Upper lobe of left lung (tissue), 6 donors: ENCODE data around the gene PCNX2. TPM values are rescaled to one million over a fixed set of nuclear protein-coding genes. Genes with fewer than 3 reads are reported as not detected.

Experiments
- ATAC-seq, 2 donors: fragments of 200-7000 bp; cut with Tn5 transposase; one replicate each; pipeline ENCODE4 v1.9.1; 2022; ENCODE audit warnings: mild to moderate bottlenecking in 2 of 2, moderate library complexity in 2 of 2; ENCODE audit not compliant: low FRiP score in 2 of 2
- DNase-seq, 2 donors: peaks; one replicate each; pipeline ENCODE4 v3.0.0-alpha.2; 2019 to 2020
- H3K27ac ChIP-seq, 4 donors: fragments of 200-600 bp; sonication (generic); one replicate each; pipeline ENCODE4 v1.5.1; 2016 to 2019
- H3K27me3 ChIP-seq, 4 donors: fragments of 200-600 bp; sonication (generic); one replicate each; pipeline ENCODE4 v1.5.1; 2017 to 2019
- H3K36me3 ChIP-seq, 4 donors: fragments of 200-600 bp; sonication (generic); one replicate each; pipeline ENCODE4 v1.5.1; 2016 to 2019
- H3K4me1 ChIP-seq, 4 donors: fragments of 200-600 bp; sonication (generic); one replicate each; pipeline ENCODE4 v1.5.1; 2018 to 2019
- H3K4me3 ChIP-seq, 4 donors: fragments of 200-600 bp; sonication (generic); one replicate each; pipeline ENCODE4 v1.5.1; 2017 to 2019; ENCODE audit warnings: mild to moderate bottlenecking in 2 of 4, moderate library complexity in 1 of 4
- H3K9me3 ChIP-seq, 4 donors: fragments of 200-600 bp; sonication (generic); one replicate each; pipeline ENCODE4 v1.5.1; 2018 to 2019
- EP300 ChIP-seq, 4 donors: sonication (generic); formaldehyde crosslinking; IDR thresholded peaks; one replicate each; pipeline ENCODE4 v1.5.1; 2017; ENCODE audit warnings: antibody characterized with exemption in 4 of 4, control low read depth in 2 of 4
- POLR2A ChIP-seq, 4 donors: fragments of 450-650 bp; IDR thresholded peaks; one replicate each; pipeline ENCODE4 v1.5.1; 2016 to 2017; ENCODE audit warnings: antibody characterized with exemption in 4 of 4, mild to moderate bottlenecking in 2 of 4
- POLR2AphosphoS5 ChIP-seq, 2 donors: sonication (generic); formaldehyde crosslinking; IDR thresholded peaks; one replicate each; pipeline ENCODE4 v1.5.1; 2017; ENCODE audit warnings: antibody characterized with exemption in 2 of 2
- WGBS, 2 donors: methylation state at CpG; one replicate each; pipeline ENCODE4 v1.1.5; 2017 to 2018; 5-methylcytosine and 5-hydroxymethylcytosine counted together
- total RNA-seq, 6 donors: library from RNA; depleted of rRNA in 4 of 6; stranded (reverse); fragments of >200 nt in 4 of 6; gene quantifications; one replicate each; pipeline versions ENCODE4 v1.1.0 to v1.2.1, GENCODE V29; 2016 to 2021
- TF ChIP-seq, protein P1 (sequence below), 6 experiments: fragments of 450-650 bp in 4 of 6; fragments of 200-600 bp in 2 of 6; sonication (generic) in 2 of 6; IDR thresholded peaks; one replicate each; pipeline ENCODE4 v1.5.1; 2016 to 2019; ENCODE audit warnings: antibody characterized with exemption in 6 of 6
- donor health status: DM: no; HTN: no; CAD: no; lungs with moderate emphysema.
- donor health status: DM: no; HTN: yes; CAD: no; lungs with severe emphysema.

Gene PCNX2
- total RNA-seq, 6 donors from 2014 or later = 8.2 to 27.2 (median 14.5) TPM

DNA sequence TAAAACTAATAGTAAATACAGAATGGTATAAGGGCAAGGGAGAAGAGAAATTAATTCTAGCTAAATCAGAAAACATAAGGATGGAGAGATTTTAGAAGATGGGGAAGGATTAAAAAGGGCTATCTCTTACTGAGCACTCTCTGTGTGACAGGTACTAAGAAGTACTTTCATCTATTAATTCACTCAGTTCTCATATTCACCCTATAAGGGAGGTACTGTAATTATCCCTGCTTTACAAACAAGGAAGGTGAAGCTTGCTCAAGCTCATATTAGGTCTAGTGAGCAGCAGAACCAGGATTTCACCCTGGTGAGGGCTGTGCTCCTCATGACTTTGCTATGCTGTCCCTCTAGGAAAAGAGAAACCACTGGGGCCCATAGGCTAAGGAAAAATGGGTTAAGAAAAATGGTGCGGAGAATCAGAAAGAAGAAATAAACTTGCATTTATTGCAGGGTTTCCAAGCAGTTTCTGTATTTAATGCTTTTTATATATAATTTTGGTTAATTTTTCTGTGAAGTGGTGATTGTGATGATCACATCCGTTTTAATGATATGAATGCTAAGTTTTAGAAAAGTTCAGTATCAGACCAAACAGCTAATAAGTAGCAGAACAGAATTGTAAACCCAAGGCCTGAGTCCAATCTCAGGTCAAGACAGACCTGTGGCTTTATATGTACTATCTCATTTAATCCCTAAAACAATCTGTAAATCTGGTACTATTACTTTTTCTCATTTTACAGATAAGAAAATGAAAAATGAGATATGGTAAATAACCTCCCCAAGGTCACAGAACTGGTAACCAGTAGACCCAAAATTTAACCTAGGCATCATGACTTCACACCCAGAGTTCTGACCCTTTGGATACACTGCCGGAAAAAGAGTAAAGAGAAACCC lies 1.7 kb downstream of the PCNX2 start:
- peaks cover 9 to 11% (median 10%) of the 10 kb centered on the region in 4 donors for H3K4me1 ChIP-seq
- no peak overlapping the region for H3K4me3 ChIP-seq
- 90 to 93% methylated on average over 3 of the region's 3 CpGs for WGBS, 2 donors
- no peak overlapping the region for H3K27ac ChIP-seq
- peaks cover 0 to 5% (median 0%) of the 10 kb centered on the region in 4 donors for H3K27me3 ChIP-seq
- no peaks in the 10 kb centered on the region for H3K36me3 ChIP-seq
- no peak for DNase-seq
- H3K9me3 ChIP-seq = no peaks in the 10 kb centered on the region
- no peak for ATAC-seq
- TF ChIP-seq, protein P1, sequence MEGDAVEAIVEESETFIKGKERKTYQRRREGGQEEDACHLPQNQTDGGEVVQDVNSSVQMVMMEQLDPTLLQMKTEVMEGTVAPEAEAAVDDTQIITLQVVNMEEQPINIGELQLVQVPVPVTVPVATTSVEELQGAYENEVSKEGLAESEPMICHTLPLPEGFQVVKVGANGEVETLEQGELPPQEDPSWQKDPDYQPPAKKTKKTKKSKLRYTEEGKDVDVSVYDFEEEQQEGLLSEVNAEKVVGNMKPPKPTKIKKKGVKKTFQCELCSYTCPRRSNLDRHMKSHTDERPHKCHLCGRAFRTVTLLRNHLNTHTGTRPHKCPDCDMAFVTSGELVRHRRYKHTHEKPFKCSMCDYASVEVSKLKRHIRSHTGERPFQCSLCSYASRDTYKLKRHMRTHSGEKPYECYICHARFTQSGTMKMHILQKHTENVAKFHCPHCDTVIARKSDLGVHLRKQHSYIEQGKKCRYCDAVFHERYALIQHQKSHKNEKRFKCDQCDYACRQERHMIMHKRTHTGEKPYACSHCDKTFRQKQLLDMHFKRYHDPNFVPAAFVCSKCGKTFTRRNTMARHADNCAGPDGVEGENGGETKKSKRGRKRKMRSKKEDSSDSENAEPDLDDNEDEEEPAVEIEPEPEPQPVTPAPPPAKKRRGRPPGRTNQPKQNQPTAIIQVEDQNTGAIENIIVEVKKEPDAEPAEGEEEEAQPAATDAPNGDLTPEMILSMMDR (IDR thresholded peaks at IDR 0.05) = no peak
- TF ChIP-seq POLR2A (IDR thresholded peaks at IDR 0.05) (no peak), POLR2AphosphoS5 (IDR thresholded peaks at IDR 0.05) (no peak), EP300 (IDR thresholded peaks at IDR 0.05) (no peak)

DNA sequence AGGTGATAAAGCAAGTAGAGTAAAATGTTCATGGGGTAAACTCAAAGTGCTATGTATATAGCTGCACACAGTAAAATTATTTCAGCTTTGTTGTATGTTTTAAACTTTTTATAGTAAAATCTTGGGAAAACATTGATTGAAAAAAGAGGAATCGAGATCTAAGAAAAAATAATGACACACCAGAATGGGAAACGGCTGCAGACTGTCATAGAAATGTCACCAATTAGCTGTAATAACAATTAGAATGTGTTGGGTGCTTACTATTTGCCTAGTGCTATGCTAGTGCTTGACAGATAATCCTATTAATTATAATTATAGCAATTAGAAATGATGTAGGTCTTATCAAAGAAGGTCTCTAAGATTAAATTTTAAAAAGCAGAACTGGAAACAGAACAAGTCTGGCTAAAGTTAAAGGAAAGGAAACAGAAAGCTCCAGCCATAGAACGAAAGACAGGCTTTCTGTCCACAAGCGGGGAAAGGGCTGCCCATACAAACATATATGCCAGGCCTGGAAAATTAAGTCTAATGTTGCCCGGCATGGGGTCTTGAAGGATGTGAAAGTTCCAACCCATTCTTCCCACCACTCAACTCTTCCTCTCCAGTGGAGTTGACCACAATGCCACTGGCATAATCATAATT lies 5.0 kb downstream of the PCNX2 start:
- H3K9me3 ChIP-seq = no peaks in the 10 kb centered on the region
- no peaks in the 10 kb centered on the region for H3K36me3 ChIP-seq
- DNase-seq (no peak), ATAC-seq (no peak)
- peak overlapping the region in 1 of 4 donors; percentile 19 for H3K27ac ChIP-seq
- 44 to 73% methylated on average over 5 of the region's 5 CpGs for WGBS, 2 donors
- peaks cover 5 to 10% (median 9%) of the 10 kb centered on the region in 4 donors for H3K4me1 ChIP-seq
- peak overlapping the region in 1 of 4 donors; percentile 1 for H3K4me3 ChIP-seq
- H3K27me3 ChIP-seq = peaks cover 0 to 4% (median 0%) of the 10 kb centered on the region in 4 donors
- TF ChIP-seq POLR2A (IDR thresholded peaks at IDR 0.05) = no peak
- TF ChIP-seq POLR2AphosphoS5 (IDR thresholded peaks at IDR 0.05) = no peak
- TF ChIP-seq, protein P1 (IDR thresholded peaks at IDR 0.05) = no peak
- TF ChIP-seq EP300 (IDR thresholded peaks at IDR 0.05) = no peak

DNA sequence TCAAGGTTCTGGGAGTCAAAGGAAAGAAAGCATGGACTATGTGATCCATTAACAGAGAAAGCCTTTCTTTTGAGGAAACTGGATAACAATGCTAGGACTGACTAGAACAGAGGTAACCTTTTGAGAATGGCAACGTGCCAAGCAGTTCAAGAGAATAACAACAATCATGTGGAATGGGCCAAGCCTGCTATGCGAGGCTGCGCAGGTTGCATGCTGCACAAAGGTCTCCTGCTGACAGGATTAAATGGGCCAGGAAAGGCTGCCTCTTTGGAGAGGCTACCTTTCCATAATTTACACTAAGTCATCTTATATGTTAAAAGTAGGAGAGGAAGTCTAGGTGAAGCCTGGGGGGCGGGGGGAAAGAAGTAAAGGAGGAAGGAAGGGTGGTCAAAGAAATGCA lies 5.8 kb downstream of the PCNX2 start:
- TF ChIP-seq, protein P1 (IDR thresholded peaks at IDR 0.05) = no peak
- TF ChIP-seq EP300 (IDR thresholded peaks at IDR 0.05) (no peak), POLR2A (IDR thresholded peaks at IDR 0.05) (no peak), POLR2AphosphoS5 (IDR thresholded peaks at IDR 0.05) (no peak)
- 74 to 94% methylated on average over 3 to 4 of the region's 4 CpGs for WGBS, 2 donors
- DNase-seq (no peak), ATAC-seq (no peak)
- Histone ChIP-seq H3K4me3 (no peak overlapping the region), H3K9me3 (no peaks in the 10 kb centered on the region), H3K27me3 (no peaks in the 10 kb centered on the region), H3K27ac (no peak overlapping the region), H3K36me3 (no peaks in the 10 kb centered on the region), H3K4me1 (peaks cover 0 to 2% (median under 1%) of the 10 kb centered on the region in 4 donors)

DNA sequence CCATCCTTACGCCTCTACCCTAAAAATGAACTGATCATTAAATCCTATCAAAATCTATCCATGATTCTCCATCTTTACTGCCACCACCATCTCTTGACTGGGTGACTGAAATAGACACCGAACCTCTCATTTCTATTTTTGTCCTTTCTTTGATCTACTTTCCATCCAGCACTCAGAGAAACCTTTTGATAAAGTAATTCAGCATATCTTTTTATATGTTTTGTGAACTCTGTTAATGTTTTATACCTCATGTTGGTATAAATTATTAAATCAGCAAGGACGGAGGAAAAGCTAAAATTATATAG lies 13.0 kb downstream of the PCNX2 start:
- H3K27ac ChIP-seq = no peak overlapping the region
- no peak for ATAC-seq
- 93 to 94% methylated on average over 3 of the region's 3 CpGs for WGBS, 2 donors

More for the DNA sequence above, 13.0 kb downstream of the PCNX2 start:
- DNase-seq = no peak
- TF ChIP-seq POLR2A (IDR thresholded peaks at IDR 0.05) (no peak), POLR2AphosphoS5 (IDR thresholded peaks at IDR 0.05) (no peak), EP300 (IDR thresholded peaks at IDR 0.05) (no peak)
- TF ChIP-seq, protein P1 (IDR thresholded peaks at IDR 0.05) = no peak
- H3K36me3 ChIP-seq = no peaks in the 10 kb centered on the region
- H3K9me3 ChIP-seq = no peaks in the 10 kb centered on the region
- no peak overlapping the region for H3K4me3 ChIP-seq
- H3K4me1 ChIP-seq = no peaks in the 10 kb centered on the region
- no peaks in the 10 kb centered on the region for H3K27me3 ChIP-seq
